GM20431 (cell line): ENCODE results near the gene NTNG2.

Source experiments
- in situ Hi-C: fragments of 300-500 bp; cut with MseI, MboI; formaldehyde crosslinking; loops from one replicate; pipeline ENCODE4 v1.15.0; 2020; ENCODE audit warnings: low sequenced_read_pairs; ENCODE audit not compliant: unreplicated experiment

Gene NTNG2

GRCh38 chr9:132166599-132166998 is 4.7 kb downstream of the NTNG2 start:
- in situ Hi-C loops, result loop anchor here (25.0 kb wide), 1 partner anchor 404 kb away; no protein-coding TSS in a partner anchor

GRCh38 chr9:132167192-132167591 is 5.3 kb downstream of the NTNG2 start:
- in situ Hi-C loops, result loop anchor here (25.0 kb wide), 1 partner anchor 405 kb away; no protein-coding TSS in a partner anchor

GRCh38 chr9:132168347-132168746 is 6.5 kb downstream of the NTNG2 start:
- in situ Hi-C loops, result loop anchor here (25.0 kb wide), 1 partner anchor 406 kb away; no protein-coding TSS in a partner anchor

GRCh38 chr9:132168851-132169250 is 7.0 kb downstream of the NTNG2 start:
- in situ Hi-C loops, result loop anchor here (25.0 kb wide), 1 partner anchor 407 kb away; no protein-coding TSS in a partner anchor

GRCh38 chr9:132169672-132170392 is 8.0 kb downstream of the NTNG2 start:
- in situ Hi-C loops, result loop anchor here (25.0 kb wide), 1 partner anchor 408 kb away; no protein-coding TSS in a partner anchor

GRCh38 chr9:132171702-132172101 is 9.8 kb downstream of the NTNG2 start:
- in situ Hi-C loops, result loop anchor here (25.0 kb wide), 1 partner anchor 409 kb away; no protein-coding TSS in a partner anchor

GRCh38 chr9:132172185-132172584 is 10.3 kb downstream of the NTNG2 start:
- in situ Hi-C loops, result loop anchor here (25.0 kb wide), 1 partner anchor 410 kb away; no protein-coding TSS in a partner anchor

- in situ Hi-C loops, result no loop called here
Observed at GRCh38 chr9:132175431-132175830, 13.6 kb downstream of the NTNG2 start.

GRCh38 chr9:132176338-132176737 is 14.5 kb downstream of the NTNG2 start:
- in situ Hi-C loops, result no loop called here

GRCh38 chr9:132181796-132182313 is 20.0 kb downstream of the NTNG2 start:
- in situ Hi-C loops, result no loop called here

GRCh38 chr9:132182314-132183091 is 20.6 kb downstream of the NTNG2 start:
- in situ Hi-C loops, result no loop called here

- in situ Hi-C loops, result no loop called here
Observed at GRCh38 chr9:132183134-132183533, 21.3 kb downstream of the NTNG2 start.

- in situ Hi-C loops, result no loop called here
Observed at GRCh38 chr9:132183715-132184114, 21.9 kb downstream of the NTNG2 start.

GRCh38 chr9:132184124-132184523 is 22.3 kb downstream of the NTNG2 start:
- in situ Hi-C loops, result no loop called here

- in situ Hi-C loops, result no loop called here
Observed at GRCh38 chr9:132185073-132186009, 23.5 kb downstream of the NTNG2 start.

GRCh38 chr9:132187121-132187620 is 25.3 kb downstream of the NTNG2 start:
- in situ Hi-C loops, result no loop called here

- in situ Hi-C loops, result no loop called here
Observed at GRCh38 chr9:132190966-132191365, 29.1 kb downstream of the NTNG2 start.

- in situ Hi-C loops, result no loop called here
Observed at GRCh38 chr9:132192728-132193127, 30.9 kb downstream of the NTNG2 start.
